Measurements from ENCODE around the gene IFT43.

GRCh38 chr14:75944607-75945241 lies 40.8 kb upstream of the IFT43 start:
- TF ChIP-seq CTCF (IDR thresholded peaks at IDR 0.05; ENCODE audit: extremely low read depth in 1 of 2, insufficient read depth in 1 of 2, low read depth in 1 of 2, low read length in 2 of 2) = no peak
- TF ChIP-seq POLR2AphosphoS5 (IDR thresholded peaks at IDR 0.05; ENCODE audit: insufficient read depth, low read depth, low read length) = no peak
